IPS DF 19.7 (cell line): ENCODE data around the gene CCNI.
"Not testable (repeated sequence)": the region's sequence is repeated elsewhere in the genome, so short reads cannot be mapped to it uniquely, and the experiment has no call there.

Experiments used
- DNase-seq: peaks from one replicate; pipeline ENCODE4 v3.0.0-alpha.2; 2013; ENCODE audit warnings: low read depth, low spot score

The CCNI gene

GRCh38 chr4:77075869-77076799 lies at the start of gene CCNI:
Gene CCNI (minus strand): TSS chr4:77075989. CDS start chr4:77066362, 9,627 bp downstream.
- peak; percentile 83 for DNase-seq

- DNase-seq, result no peak
These were observed 48.8 kb upstream of the CCNI start for GRCh38 chr4:77124576-77124975.

DNA sequence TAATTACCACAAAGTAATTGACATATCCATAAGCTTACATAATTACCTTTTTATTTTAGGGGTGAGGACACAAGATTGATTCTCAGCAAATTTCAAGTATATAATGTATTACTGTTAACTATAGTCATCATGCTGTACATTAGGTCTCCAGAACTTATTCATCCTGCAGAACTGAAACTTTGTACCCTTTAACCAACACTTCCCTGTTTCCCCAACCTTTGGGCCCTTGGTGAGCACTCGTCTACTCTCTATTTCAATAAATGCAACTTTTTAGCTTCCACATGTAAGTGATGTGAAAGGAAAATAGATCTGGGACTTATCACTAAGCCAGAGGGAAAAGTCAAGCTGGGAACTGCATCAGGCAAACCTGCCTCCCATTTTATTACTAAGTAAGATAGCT lies 47.6 kb upstream of the CCNI start:
- DNase-seq, result no peak

DNA sequence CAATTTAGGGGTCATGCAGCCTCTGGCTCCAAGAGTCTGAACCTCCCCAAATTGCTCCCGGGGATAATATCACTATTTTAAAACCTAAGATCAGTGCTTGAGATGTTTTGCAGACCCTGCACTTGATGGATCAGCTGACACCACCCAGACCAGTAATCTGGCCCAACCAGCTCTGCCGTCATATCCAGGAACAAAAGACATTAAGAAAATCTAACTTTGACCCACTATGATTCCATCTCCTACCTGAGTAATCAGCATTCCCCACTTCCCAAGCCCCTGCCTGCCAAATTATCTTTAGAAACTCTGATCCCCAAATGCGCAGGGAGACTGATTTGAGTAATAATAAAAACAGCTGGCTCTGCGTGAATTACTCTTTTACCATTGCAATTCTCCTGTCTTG lies 46.9 kb upstream of the CCNI start:
- DNase-seq, result no peak

- DNase-seq, result no peak
These were observed 46.0 kb upstream of the CCNI start for GRCh38 chr4:77121736-77122240.

- DNase-seq, result peak; percentile 23
These were observed 45.2 kb upstream of the CCNI start for GRCh38 chr4:77120886-77121508.

GRCh38 chr4:77117721-77118120 lies 41.9 kb upstream of the CCNI start:
- DNase-seq, result no peak

DNA sequence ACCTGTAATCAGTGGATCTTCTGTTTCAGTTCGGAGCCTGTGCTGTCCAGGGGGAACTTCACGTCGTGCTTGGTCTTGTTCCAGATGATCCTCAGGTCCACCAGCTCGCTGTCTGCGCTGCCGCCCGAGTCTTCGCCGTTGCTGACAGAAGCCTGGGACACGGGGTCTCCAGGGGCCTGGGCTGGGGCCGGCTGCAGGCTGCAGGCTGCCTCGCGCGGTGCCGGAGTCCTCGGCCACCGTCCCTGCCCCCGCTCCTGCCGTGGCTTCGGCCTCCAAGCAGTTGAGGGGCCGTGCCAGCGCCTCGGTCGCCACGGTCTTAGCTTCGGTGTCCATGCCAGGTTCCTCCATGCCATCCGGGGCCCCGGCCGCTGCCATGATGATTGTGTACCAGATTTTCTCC lies 37.3 kb upstream of the CCNI start:
- DNase-seq, result no peak

DNA sequence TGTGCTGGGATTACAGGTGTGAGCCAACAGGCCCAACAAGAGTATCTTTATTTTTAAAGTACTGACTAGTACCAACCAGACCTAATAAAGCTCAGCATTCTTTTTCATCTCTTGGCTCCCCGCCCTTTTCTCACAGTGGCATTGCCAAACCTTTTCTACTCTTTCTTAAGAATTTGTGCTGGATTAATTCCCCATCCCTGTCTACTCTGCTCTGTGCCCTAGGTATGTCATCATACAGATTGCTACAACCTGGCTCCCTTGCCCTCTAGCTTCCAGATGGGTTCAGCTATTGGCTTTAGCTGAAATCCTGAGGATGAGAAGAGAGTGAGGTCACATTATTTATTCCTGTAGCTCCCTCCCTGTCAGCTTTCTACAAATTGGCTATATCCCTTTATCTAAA lies 34.9 kb upstream of the CCNI start:
- DNase-seq, result no peak

GRCh38 chr4:77104791-77105540 lies 29.2 kb upstream of the CCNI start:
- no peak for DNase-seq

GRCh38 chr4:77104388-77104787 lies 28.6 kb upstream of the CCNI start:
- DNase-seq, result no peak

DNA sequence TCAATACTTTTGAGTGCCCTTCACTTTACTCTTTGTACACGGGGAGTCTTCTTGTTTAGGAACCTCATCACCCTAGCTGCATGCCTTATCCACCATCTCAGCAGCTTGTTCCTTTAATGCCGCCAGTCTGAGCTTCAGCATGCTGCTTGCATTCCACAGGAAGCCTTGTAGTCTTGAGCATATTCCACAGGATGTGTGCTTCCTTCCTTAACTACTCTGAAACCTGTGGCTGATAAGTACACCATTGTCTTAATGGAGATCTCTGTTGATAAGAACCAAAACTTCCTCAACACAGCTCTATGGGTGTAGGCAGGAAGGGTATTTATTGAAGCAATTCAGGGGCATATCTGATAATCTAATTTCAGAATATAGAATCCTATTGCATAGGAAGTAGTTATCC lies 24.4 kb upstream of the CCNI start:
- no peak for DNase-seq

DNA sequence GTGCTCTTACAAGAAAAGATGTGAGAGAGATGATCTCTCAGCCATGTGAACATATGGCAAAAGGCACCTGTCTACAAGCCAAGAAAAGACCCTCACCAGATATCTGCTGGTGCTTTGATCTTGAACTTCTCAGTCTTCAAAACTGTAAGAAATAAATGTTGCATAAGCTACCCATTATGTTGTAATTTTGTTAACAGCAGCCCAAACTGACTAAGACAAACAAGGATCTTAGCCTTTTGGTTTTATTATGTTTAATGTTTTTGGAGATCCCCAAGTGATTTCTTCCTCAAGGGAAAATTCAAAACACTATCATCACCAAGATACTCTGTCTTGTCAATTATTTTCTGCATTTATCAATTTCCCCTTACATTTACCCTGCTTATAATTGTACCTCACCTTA lies 21.8 kb upstream of the CCNI start:
- no peak for DNase-seq

DNA sequence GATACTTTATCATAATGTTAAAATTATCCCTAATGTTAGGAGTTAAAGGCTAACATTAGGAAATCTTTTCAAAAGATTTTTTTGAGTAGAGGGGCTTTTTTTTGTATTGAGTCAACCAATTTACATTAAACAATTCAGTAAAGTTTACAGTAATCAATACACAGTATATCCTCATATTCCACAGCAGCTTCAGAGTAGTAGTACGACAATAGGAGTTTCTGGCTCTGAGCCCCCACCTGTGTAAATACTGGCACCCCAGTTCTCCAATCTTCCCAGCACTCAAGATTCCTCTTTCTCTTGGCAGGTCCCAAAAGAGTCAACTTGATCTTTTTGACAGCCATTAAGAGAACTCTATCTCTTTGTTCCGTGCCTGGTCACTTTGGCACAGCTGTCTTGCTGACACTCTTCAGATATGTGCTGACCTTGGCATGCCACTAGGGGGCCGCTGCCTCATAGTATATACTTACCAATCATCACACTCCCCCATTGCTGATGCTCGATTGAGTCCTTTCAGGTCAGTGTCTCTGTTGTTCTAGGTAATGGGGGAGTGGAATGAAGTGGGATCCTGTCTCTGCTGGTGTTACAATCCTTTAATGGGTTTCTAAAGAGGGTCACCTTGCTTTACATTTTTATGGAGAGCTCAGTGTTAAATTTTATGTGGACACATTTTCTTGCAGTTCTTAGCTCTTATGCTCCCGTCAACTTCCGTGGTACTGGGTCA lies 19.5 kb upstream of the CCNI start:
- DNase-seq, result peak; percentile 56

- no peak for DNase-seq
These were observed 18.7 kb upstream of the CCNI start for GRCh38 chr4:77094496-77094895.

- no peak for DNase-seq
These were observed 17.6 kb upstream of the CCNI start for GRCh38 chr4:77093401-77093800.

DNA sequence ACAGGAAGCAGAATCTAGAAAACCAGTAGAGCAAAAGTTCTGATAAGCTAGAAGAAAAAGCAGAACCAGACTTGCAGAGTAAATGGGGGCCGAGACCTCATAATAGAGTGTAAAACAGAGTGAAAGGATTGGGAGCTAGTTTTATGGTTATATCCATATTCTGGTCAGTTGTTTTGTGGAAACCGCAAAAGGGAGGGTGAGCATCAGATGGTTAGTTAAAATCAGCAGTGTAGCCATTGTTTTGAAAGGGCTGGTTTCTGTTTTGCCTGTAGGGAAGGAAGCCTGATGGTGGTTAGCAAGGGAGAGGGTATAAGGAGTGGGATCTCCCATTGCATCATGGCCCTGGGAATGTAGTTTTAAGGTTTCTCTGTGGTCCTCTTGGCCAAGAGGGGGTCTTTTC lies 17.2 kb upstream of the CCNI start:
- no peak for DNase-seq

DNA sequence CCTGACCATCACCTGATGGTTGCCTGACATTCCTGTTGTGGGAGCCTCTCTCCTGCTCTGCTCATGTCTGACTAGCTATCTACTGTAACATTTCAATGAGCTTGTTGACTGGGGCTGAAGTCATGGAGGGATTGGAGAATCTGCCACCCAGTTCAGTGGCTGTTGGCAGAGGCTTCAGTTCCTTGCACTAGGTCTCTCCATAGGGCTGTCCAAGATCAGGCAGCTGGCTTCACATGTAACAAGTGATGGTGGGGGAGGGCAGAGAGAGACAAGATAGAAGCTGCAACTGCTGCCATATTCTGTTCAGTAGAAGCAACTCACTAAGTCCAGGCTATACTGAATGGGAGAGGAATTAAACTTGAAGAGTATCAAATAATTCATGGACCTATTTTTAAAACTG lies 14.1 kb upstream of the CCNI start:
- DNase-seq, result no peak

DNA sequence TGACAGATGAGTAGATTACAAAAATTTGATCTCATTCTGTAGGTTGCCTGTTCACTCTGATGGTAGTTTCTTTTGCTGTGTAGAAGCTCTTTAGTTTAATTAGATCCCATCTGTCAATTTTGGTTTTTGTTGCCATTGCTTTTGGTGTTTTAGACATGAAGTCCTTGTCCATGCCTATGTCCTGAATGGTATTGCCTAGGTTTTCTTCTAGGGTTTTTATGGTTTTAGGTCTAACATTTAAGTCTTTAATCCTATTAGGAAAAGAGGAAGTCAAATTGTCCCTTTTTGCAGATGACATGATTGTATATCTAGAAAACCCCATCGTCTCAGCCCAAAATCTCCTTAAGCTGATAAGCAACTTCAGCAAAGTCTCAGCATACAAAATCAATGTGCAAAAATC lies 11.2 kb upstream of the CCNI start:
- DNase-seq, result not testable (repeated sequence)

DNA sequence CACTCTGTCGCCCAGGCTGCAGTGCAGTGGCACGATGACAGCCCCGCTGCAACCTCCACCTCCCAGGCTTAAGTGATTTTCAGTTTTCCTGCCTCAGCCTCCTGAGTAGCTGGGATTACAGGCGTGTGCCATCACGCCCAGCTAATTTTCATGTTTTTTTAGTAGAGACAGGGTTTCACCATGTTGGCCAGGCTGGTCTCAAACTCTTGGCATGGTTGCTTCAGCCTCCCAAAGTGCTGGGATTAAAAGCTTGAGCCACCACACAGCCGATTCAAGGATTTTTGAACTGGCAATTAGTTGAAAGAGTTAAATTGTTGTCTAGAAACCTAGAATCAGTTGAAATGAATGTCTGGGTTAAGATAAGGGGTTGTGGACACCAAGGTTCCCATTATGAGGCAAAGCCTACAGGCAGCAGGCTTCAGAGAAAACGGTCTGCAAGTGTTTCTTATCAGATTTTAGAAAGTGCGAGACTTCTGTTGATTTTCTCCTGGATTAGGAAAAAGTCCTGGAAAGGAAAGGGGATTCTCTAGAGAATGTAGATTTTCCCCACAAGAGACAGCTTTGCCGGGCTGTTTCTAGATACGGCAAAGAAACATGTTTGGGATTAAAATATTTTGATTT lies 8.3 kb upstream of the CCNI start:
- no peak for DNase-seq
